Endothelial cell of umbilical vein (primary cell): ENCODE data around the gene MALAT1. TPM values are rescaled to one million over a fixed set of nuclear protein-coding genes. Genes with fewer than 3 reads are reported as not detected.

Experiments
- BruUV-seq: library from RNA; stranded (reverse); fragments of 400-500 nt; replicated peaks from 2 replicates; lab custom pipeline; 2021; lab: Mats Ljungman, UMichigan
- CTCF ChIA-PET: fragments of 300-600, 350-600 bp; sonication (Branson Sonifier 250); formaldehyde crosslinking; loops from one replicate; lab custom pipeline; 2021; ENCODE audit warnings: antibody characterized with exemption, inconsistent platforms; lab: Charles Lee
- POLR2A ChIA-PET: fragments of 300-600, 350-600 bp; sonication (Branson Sonifier 250); formaldehyde crosslinking; loops from one replicate; lab custom pipeline; 2021; ENCODE audit warnings: antibody characterized with exemption, inconsistent platforms; lab: Charles Lee
- DNase-seq: peaks from one replicate; pipeline ENCODE4 v3.0.0-alpha.2; 2011; ENCODE audit warnings: low read depth, low spot score
- FAIRE-seq: peaks from 2 replicates; lab custom pipeline; 2011; peaks lifted over from hg19 to GRCh38; lab: Jason Lieb, UNC
- H2AFZ ChIP-seq: 2 replicates; pipeline ENCODE4 v1.6.0; 2012; ENCODE audit warnings: low read depth, low read length, control low read depth, inconsistent platforms
- H3K27ac ChIP-seq: 2 replicates; pipeline ENCODE4 v1.5.1; 2011; ENCODE audit warnings: low read depth, mild to moderate bottlenecking, control low read depth, low read length, moderate library complexity; ENCODE audit not compliant: insufficient read depth
- H3K27me3 ChIP-seq, 2 experiments: 2 replicates each; pipeline versions ENCODE4 v1.6.0 to v1.6.1; 2011; ENCODE audit warnings: low read length in 2 of 2, mixed read lengths in 1 of 2; ENCODE audit not compliant: control insufficient read depth in 2 of 2, insufficient read depth in 2 of 2
- H3K36me3 ChIP-seq, 2 experiments: 2 replicates in 1 of 2; 3 replicates in 1 of 2; pipeline ENCODE4 v1.5.1; 2011; ENCODE audit warnings: low read length in 2 of 2, mild to moderate bottlenecking in 1 of 2, moderate library complexity in 1 of 2; ENCODE audit not compliant: control insufficient read depth in 2 of 2, insufficient read depth in 2 of 2; ENCODE audit errors: extremely low read depth in 1 of 2
- H3K4me1 ChIP-seq: 3 replicates; pipeline ENCODE4 v1.5.1; 2011; ENCODE audit warnings: mild to moderate bottlenecking, low read length; ENCODE audit not compliant: control insufficient read depth, insufficient read depth; ENCODE audit errors: extremely low read depth
- H3K4me2 ChIP-seq: 2 replicates; pipeline ENCODE4 v1.6.1; 2011; ENCODE audit warnings: low read length, control low read depth, mixed read lengths; ENCODE audit not compliant: insufficient read depth
- H3K4me3 ChIP-seq, 3 experiments: fragments of 200-600 bp in 1 of 3; sonication (generic), shearing (Covaris generic) in 1 of 3; replicated peaks in 1 of 3; 2 replicates each; pipeline ENCODE4 v1.5.1; 2011 to 2016; ENCODE audit warnings: control low read depth in 3 of 3, low read length in 3 of 3, mild to moderate bottlenecking in 2 of 3, inconsistent platforms in 1 of 3, low read depth in 1 of 3, moderate library complexity in 1 of 3; ENCODE audit not compliant: insufficient read depth in 1 of 3
- H3K79me2 ChIP-seq: 2 replicates; pipeline ENCODE4 v1.6.0; 2012; ENCODE audit warnings: low read length, inconsistent platforms; ENCODE audit not compliant: control insufficient read depth, insufficient read depth
- H3K9ac ChIP-seq: replicated peaks from 2 replicates; pipeline ENCODE3; 2011; ENCODE audit warnings: low read length, control low read depth; ENCODE audit not compliant: insufficient read depth; ENCODE audit errors: extremely low read depth
- H3K9me1 ChIP-seq: replicated peaks from 3 replicates; pipeline ENCODE4 v1.6.0; 2011; ENCODE audit warnings: mild to moderate bottlenecking, low read length; ENCODE audit not compliant: control insufficient read depth, insufficient read depth; ENCODE audit errors: extremely low read depth
- H3K9me3 ChIP-seq: replicated peaks from 2 replicates; pipeline ENCODE4 v1.5.1; 2012; ENCODE audit warnings: low read length, inconsistent platforms; ENCODE audit not compliant: control insufficient read depth, insufficient read depth
- H4K20me1 ChIP-seq: replicated peaks from 2 replicates; pipeline ENCODE3; 2011; ENCODE audit warnings: mild to moderate bottlenecking, low read length; ENCODE audit not compliant: control insufficient read depth, insufficient read depth; ENCODE audit errors: extremely low read depth
- FOS ChIP-seq: IDR thresholded peaks from 2 replicates; pipeline ENCODE4 v1.6.1; 2011; ENCODE audit warnings: mild to moderate bottlenecking, low read length, moderate library complexity, borderline replicate concordance; ENCODE audit not compliant: insufficient read depth
- GATA2 ChIP-seq: IDR thresholded peaks from 2 replicates; pipeline ENCODE4 v1.7.0; 2011; ENCODE audit warnings: low read depth, mild to moderate bottlenecking, moderate library complexity, mixed read lengths, low read length; ENCODE audit not compliant: insufficient read length, insufficient read depth
- MAX ChIP-seq: IDR thresholded peaks from 2 replicates; pipeline ENCODE4 v1.6.1; 2011; ENCODE audit not compliant: insufficient read depth, insufficient read length
- POLR2A ChIP-seq: IDR thresholded peaks from 2 replicates; pipeline ENCODE4 v1.6.1; 2012; ENCODE audit warnings: low read depth, mild to moderate bottlenecking, control low read depth, low read length
- POLR2AphosphoS5 ChIP-seq: IDR thresholded peaks from 2 replicates; pipeline ENCODE4 v1.6.1; 2012; ENCODE audit warnings: low read depth, mild to moderate bottlenecking, control low read depth, low read length, moderate library complexity; ENCODE audit not compliant: insufficient read depth
- dilution Hi-C: fragments of 300-500 bp; cut with MboI; formaldehyde crosslinking; loops from one replicate; pipeline ENCODE4 v1.15.0; 2019; ENCODE audit warnings: low sequenced_read_pairs; ENCODE audit not compliant: extremely low pct_ligation_motif_present
- intact Hi-C: fragments of 100-400 bp; cut with micrococcal nuclease; formaldehyde crosslinking; loops from one replicate; pipeline ENCODE4 v1.10.0; 2022
- polyA plus RNA-seq, 4 experiments: library from polyadenylated mRNA; depleted of rRNA in 3 of 4; stranded (reverse) in 3 of 4; unstranded in 1 of 4; fragments of >200 nt; gene quantifications; 2 replicates each; pipeline versions ENCODE4 v1.2.1 to v1.2.3, GENCODE V29; 2011 to 2012; ENCODE audit warnings: missing spikeins in 1 of 4
- total RNA-seq: library from RNA; stranded (reverse); gene quantifications from 2 replicates; pipeline ENCODE4 v1.2.3, GENCODE V29; 2021
- TF ChIP-seq, protein P1 (sequence below), 2 donors: IDR thresholded peaks; 1 replicate in 1 of 2; 2 replicates in 1 of 2; pipeline ENCODE4 v1.5.1; 2011; ENCODE audit warnings: low read length in 2 of 2, mild to moderate bottlenecking in 2 of 2, moderate library complexity in 2 of 2, control low read depth in 1 of 2, inconsistent platforms in 1 of 2, low read depth in 1 of 2; ENCODE audit not compliant: insufficient read depth in 1 of 2; ENCODE audit errors: extremely low read depth in 1 of 2

MALAT1 gene
- total and polyA plus RNA-seq, 2 donors (not counting 3 experiments of a cell fraction or from before 2014, with no cell fraction given), result 491 to 7,529 TPM

GRCh38 chr11:65454696-65455456 lies 44.0 kb upstream of the MALAT1 start:
- DNase-seq, result peak; percentile 93
- TF ChIP-seq FOS (no peak), GATA2 (no peak), MAX (no peak), POLR2AphosphoS5 (peak; percentile 92), POLR2A (peak; percentile 94)
- TF ChIP-seq, protein P1, sequence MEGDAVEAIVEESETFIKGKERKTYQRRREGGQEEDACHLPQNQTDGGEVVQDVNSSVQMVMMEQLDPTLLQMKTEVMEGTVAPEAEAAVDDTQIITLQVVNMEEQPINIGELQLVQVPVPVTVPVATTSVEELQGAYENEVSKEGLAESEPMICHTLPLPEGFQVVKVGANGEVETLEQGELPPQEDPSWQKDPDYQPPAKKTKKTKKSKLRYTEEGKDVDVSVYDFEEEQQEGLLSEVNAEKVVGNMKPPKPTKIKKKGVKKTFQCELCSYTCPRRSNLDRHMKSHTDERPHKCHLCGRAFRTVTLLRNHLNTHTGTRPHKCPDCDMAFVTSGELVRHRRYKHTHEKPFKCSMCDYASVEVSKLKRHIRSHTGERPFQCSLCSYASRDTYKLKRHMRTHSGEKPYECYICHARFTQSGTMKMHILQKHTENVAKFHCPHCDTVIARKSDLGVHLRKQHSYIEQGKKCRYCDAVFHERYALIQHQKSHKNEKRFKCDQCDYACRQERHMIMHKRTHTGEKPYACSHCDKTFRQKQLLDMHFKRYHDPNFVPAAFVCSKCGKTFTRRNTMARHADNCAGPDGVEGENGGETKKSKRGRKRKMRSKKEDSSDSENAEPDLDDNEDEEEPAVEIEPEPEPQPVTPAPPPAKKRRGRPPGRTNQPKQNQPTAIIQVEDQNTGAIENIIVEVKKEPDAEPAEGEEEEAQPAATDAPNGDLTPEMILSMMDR (IDR thresholded peaks at IDR 0.05; ENCODE audit: extremely low read depth in 1 of 2, insufficient read depth in 1 of 2, low read depth in 1 of 2, low read length in 2 of 2), result peak in 1 of 2 donors; percentile 37
- Histone ChIP-seq H3K9me3 (no peaks in the 10 kb centered on the region), H3K36me3 (no peaks in the 10 kb centered on the region), H3K27me3 (no peaks in the 10 kb centered on the region), H3K9me1 (no peaks in the 10 kb centered on the region), H3K9ac (peak overlapping the region; percentile 80), H3K4me1 (no peaks in the 10 kb centered on the region), H3K4me3 (peak overlapping the region; percentile 27 to 60 (median 53)), H3K4me2 (peak overlapping the region; percentile 68), H3K27ac (peak overlapping the region; percentile 51), H3K79me2 (no peaks in the 10 kb centered on the region), H2AFZ (peak overlapping the region; percentile 84), H4K20me1 (no peaks in the 10 kb centered on the region)
- dilution Hi-C loops (no loop called here), intact Hi-C loops (loop anchor here (2.0 to 5.0 kb wide), 2 partner anchors 22 to 42 kb away; partner anchors contain the start of gene MALAT1)
- TSS peak; percentile 95 for BruUV-seq
- ChIA-PET POLR2A (interaction anchor here (0.7 kb wide), 1 partner anchor 51 kb away, joined by 4 read pairs; no protein-coding TSS in a partner anchor), CTCF (interaction anchor here (1.0 to 1.1 kb wide), 4 partner anchors 10 to 56 kb away, joined by 3 to 4 read pairs (median 4); no protein-coding TSS in a partner anchor)
- FAIRE-seq, result peak; percentile 94
